Measurements from ENCODE around the gene OSBPL2.

GRCh38 chr20:62235777-62236157, 2.6 kb upstream of the OSBPL2 start:
- TF ChIP-seq, protein P1, sequence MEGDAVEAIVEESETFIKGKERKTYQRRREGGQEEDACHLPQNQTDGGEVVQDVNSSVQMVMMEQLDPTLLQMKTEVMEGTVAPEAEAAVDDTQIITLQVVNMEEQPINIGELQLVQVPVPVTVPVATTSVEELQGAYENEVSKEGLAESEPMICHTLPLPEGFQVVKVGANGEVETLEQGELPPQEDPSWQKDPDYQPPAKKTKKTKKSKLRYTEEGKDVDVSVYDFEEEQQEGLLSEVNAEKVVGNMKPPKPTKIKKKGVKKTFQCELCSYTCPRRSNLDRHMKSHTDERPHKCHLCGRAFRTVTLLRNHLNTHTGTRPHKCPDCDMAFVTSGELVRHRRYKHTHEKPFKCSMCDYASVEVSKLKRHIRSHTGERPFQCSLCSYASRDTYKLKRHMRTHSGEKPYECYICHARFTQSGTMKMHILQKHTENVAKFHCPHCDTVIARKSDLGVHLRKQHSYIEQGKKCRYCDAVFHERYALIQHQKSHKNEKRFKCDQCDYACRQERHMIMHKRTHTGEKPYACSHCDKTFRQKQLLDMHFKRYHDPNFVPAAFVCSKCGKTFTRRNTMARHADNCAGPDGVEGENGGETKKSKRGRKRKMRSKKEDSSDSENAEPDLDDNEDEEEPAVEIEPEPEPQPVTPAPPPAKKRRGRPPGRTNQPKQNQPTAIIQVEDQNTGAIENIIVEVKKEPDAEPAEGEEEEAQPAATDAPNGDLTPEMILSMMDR (IDR thresholded peaks at IDR 0.05): no peak
- TF ChIP-seq POLR2AphosphoS5 (IDR thresholded peaks at IDR 0.05) (no peak), EP300 (IDR thresholded peaks at IDR 0.05) (no peak), POLR2A (IDR thresholded peaks at IDR 0.05) (no peak)
